Measurements from ENCODE around the gene GADD45A. TPM values are rescaled to one million over a fixed set of nuclear protein-coding genes. Genes with fewer than 3 reads are reported as not detected.
"Not testable (repeated sequence)": the region's sequence is repeated elsewhere in the genome, so short reads cannot be mapped to it uniquely, and the experiment has no call there.

The GADD45A gene
- total and polyA plus RNA-seq, 5 donors from 2014 or later: 24.0 to 98.8 (median 33.5) TPM

DNA sequence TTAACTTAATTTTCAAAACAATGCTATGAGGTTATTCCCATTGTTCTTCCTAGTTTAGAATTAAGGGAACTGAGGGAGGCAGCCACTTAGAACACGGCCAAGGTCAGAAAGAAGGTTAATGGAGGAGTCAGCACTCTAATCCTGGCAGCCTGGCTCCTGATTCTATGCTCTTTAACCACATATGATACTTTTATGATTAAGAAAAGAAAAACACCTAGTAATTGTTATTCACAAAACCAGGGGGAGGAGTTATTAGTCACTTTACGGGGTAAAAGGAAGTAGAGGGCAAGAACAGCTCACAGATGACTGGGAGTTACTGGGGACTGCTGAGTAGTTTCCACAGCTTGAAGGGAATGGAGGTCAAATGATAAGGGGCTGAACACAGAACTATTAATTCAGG, 38.6 kb downstream of the GADD45A start:
- Histone ChIP-seq H3K36me3 (ENCODE audit: control insufficient read depth, insufficient read depth, low read length) (no peaks in the 10 kb centered on the region), H3K27me3 (ENCODE audit: control insufficient read depth, insufficient read depth, low read length) (no peaks in the 10 kb centered on the region), H3K4me1 (ENCODE audit: control insufficient read depth, insufficient read depth, low read length, poor library complexity, severe bottlenecking) (peaks cover 15% of the 10 kb centered on the region), H3K9me3 (ENCODE audit: control insufficient read depth in 2 of 2, low read length in 2 of 2) (no peaks in the 10 kb centered on the region), H3K4me3 (ENCODE audit: low read depth, low read length) (peak overlapping the region; percentile 52), H3K27ac (ENCODE audit: insufficient read depth, low read length, poor library complexity, severe bottlenecking) (no peak overlapping the region)
- Mint-ChIP-seq H3K27me3 (no peaks in the 10 kb centered on the region), H3K27ac (no peak overlapping the region), H3K9me3 (no peaks in the 10 kb centered on the region), H3K36me3 (no peaks in the 10 kb centered on the region), H3K4me3 (no peak overlapping the region), H3K4me1 (peaks cover 0 to 5% (median 3%) of the 10 kb centered on the region in 4 donors)
- peak; percentile 79 to 85 for ATAC-seq (ENCODE audit: low read depth in 2 of 2)
- DNase-seq: peak in 2 of 3 donors; percentile 21 to 65

DNA sequence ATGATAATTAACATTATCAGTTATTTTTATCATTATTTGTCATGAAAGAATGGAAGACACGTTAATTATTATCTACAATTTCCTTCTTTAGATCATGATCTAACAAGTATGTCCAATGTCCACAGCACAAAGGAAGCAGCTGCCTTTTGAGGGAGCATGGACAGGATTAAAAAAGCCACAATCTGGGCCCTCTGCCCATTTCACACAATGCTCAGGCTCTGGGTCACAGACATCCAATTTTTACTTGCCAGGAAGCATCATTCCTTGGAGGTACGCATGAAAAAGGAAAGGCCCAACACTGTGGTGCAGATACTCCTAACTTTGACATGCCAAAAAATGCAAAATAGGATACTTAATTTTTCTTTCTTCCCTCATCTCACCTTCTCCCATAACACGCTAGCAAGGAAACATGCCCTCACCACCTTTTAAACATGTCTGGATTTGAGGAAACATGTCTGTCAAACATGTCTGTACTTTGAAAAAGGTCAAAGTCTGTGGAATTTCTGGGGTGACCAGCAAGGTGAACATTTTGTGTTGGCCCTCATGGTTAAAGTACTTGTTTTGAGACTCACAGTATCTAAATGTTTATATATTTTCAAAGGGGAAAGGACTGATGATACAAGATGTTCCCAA, 40.0 kb downstream of the GADD45A start:
- no peak overlapping the region for H3K27ac ChIP-seq (ENCODE audit: insufficient read depth, low read length, poor library complexity, severe bottlenecking)
- no peak for ATAC-seq (ENCODE audit: low read depth in 2 of 2)
- H3K4me3 Mint-ChIP-seq: no peak overlapping the region

GRCh38 chr1:67726224-67726623, 41.2 kb downstream of the GADD45A start:
- H3K4me1 ChIP-seq (ENCODE audit: control insufficient read depth, insufficient read depth, low read length, poor library complexity, severe bottlenecking): peaks cover 15% of the 10 kb centered on the region
- H3K36me3 ChIP-seq (ENCODE audit: control insufficient read depth, insufficient read depth, low read length): no peaks in the 10 kb centered on the region
- Mint-ChIP-seq H3K4me3 (no peak overlapping the region), H3K4me1 (peaks cover 0 to 10% (median 4%) of the 10 kb centered on the region in 4 donors), H3K27me3 (no peaks in the 10 kb centered on the region), H3K27ac (no peak overlapping the region), H3K36me3 (no peaks in the 10 kb centered on the region), H3K9me3 (no peaks in the 10 kb centered on the region)
- ATAC-seq (ENCODE audit: low read depth in 2 of 2): no peak
- no peaks in the 10 kb centered on the region for H3K27me3 ChIP-seq (ENCODE audit: control insufficient read depth, insufficient read depth, low read length)
- no peak for DNase-seq
- H3K27ac ChIP-seq (ENCODE audit: insufficient read depth, low read length, poor library complexity, severe bottlenecking): no peak overlapping the region
- H3K4me3 ChIP-seq (ENCODE audit: low read depth, low read length): no peak overlapping the region
- H3K9me3 ChIP-seq (ENCODE audit: control insufficient read depth in 2 of 2, low read length in 2 of 2): no peaks in the 10 kb centered on the region

More for the DNA sequence above, 40.0 kb downstream of the GADD45A start:
- Histone ChIP-seq H3K27me3 (ENCODE audit: control insufficient read depth, insufficient read depth, low read length) (no peaks in the 10 kb centered on the region), H3K9me3 (ENCODE audit: control insufficient read depth in 2 of 2, low read length in 2 of 2) (no peaks in the 10 kb centered on the region), H3K36me3 (ENCODE audit: control insufficient read depth, insufficient read depth, low read length) (no peaks in the 10 kb centered on the region), H3K4me1 (ENCODE audit: control insufficient read depth, insufficient read depth, low read length, poor library complexity, severe bottlenecking) (peaks cover 15% of the 10 kb centered on the region), H3K4me3 (ENCODE audit: low read depth, low read length) (no peak overlapping the region)
- no peaks in the 10 kb centered on the region for H3K27me3 Mint-ChIP-seq
- DNase-seq: no peak
- H3K36me3 Mint-ChIP-seq: no peaks in the 10 kb centered on the region
- H3K9me3 Mint-ChIP-seq: no peaks in the 10 kb centered on the region
- H3K4me1 Mint-ChIP-seq: peaks cover 0 to 8% (median 4%) of the 10 kb centered on the region in 4 donors
- H3K27ac Mint-ChIP-seq: no peak overlapping the region

DNA sequence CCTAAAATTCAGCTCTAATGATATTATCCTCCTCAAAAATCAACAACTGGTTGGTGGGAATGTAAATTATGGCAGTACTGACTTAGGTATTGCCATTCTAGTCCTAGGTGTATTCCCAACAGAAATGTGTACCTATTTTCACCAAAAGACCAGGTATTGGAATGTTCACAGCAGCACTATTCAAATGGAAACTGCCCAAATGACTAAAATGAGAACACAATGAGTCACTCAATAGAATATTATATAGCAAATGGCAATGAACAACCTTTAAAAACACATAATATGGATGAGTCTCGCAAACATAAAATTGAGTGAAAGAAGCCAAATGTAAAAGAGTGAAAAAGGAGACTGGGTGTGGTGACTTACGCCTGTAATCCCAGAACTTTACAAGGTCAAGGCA, 44.9 kb downstream of the GADD45A start:
- Histone ChIP-seq H3K4me3 (ENCODE audit: low read depth, low read length) (no peak overlapping the region), H3K27me3 (ENCODE audit: control insufficient read depth, insufficient read depth, low read length) (no peaks in the 10 kb centered on the region), H3K4me1 (ENCODE audit: control insufficient read depth, insufficient read depth, low read length, poor library complexity, severe bottlenecking) (peaks cover 6% of the 10 kb centered on the region), H3K27ac (ENCODE audit: insufficient read depth, low read length, poor library complexity, severe bottlenecking) (no peak overlapping the region), H3K36me3 (ENCODE audit: control insufficient read depth, insufficient read depth, low read length) (no peaks in the 10 kb centered on the region), H3K9me3 (ENCODE audit: control insufficient read depth in 2 of 2, low read length in 2 of 2) (no peaks in the 10 kb centered on the region)
- Mint-ChIP-seq H3K9me3 (no peaks in the 10 kb centered on the region), H3K4me1 (peaks cover 0 to 16% (median 8%) of the 10 kb centered on the region in 4 donors), H3K36me3 (no peaks in the 10 kb centered on the region), H3K4me3 (no peak overlapping the region), H3K27ac (no peak overlapping the region), H3K27me3 (no peaks in the 10 kb centered on the region)
- DNase-seq (no peak), ATAC-seq (ENCODE audit: low read depth in 2 of 2) (no peak)

GRCh38 chr1:67730312-67730711, 45.3 kb downstream of the GADD45A start:
- H3K27me3 Mint-ChIP-seq; H3K27me3 ChIP-seq (ENCODE audit: control insufficient read depth, insufficient read depth, low read length); H3K27ac Mint-ChIP-seq; H3K4me1 ChIP-seq (ENCODE audit: control insufficient read depth, insufficient read depth, low read length, poor library complexity, severe bottlenecking); H3K4me3 ChIP-seq (ENCODE audit: low read depth, low read length); H3K9me3 ChIP-seq (ENCODE audit: control insufficient read depth in 2 of 2, low read length in 2 of 2); H3K9me3 Mint-ChIP-seq; ATAC-seq (ENCODE audit: low read depth in 2 of 2); DNase-seq; H3K36me3 ChIP-seq (ENCODE audit: control insufficient read depth, insufficient read depth, low read length); H3K36me3 Mint-ChIP-seq; H3K27ac ChIP-seq (ENCODE audit: insufficient read depth, low read length, poor library complexity, severe bottlenecking); H3K4me3 Mint-ChIP-seq: not testable (repeated sequence)
- peaks cover 0 to 20% (median 10%) of the 10 kb centered on the region in 4 donors for H3K4me1 Mint-ChIP-seq

GRCh38 chr1:67731322-67731721, 46.3 kb downstream of the GADD45A start:
- DNase-seq (no peak), ATAC-seq (ENCODE audit: low read depth in 2 of 2) (no peak)
- Mint-ChIP-seq H3K36me3 (no peaks in the 10 kb centered on the region), H3K9me3 (no peaks in the 10 kb centered on the region), H3K4me3 (no peak overlapping the region), H3K27ac (peak overlapping the region in 1 of 3 donors; percentile 76), H3K4me1 (peaks cover 4 to 25% (median 18%) of the 10 kb centered on the region in 4 donors), H3K27me3 (no peaks in the 10 kb centered on the region)
- Histone ChIP-seq H3K27me3 (ENCODE audit: control insufficient read depth, insufficient read depth, low read length) (no peaks in the 10 kb centered on the region), H3K36me3 (ENCODE audit: control insufficient read depth, insufficient read depth, low read length) (no peaks in the 10 kb centered on the region), H3K4me1 (ENCODE audit: control insufficient read depth, insufficient read depth, low read length, poor library complexity, severe bottlenecking) (peaks cover 16% of the 10 kb centered on the region), H3K4me3 (ENCODE audit: low read depth, low read length) (no peak overlapping the region), H3K9me3 (ENCODE audit: control insufficient read depth in 2 of 2, low read length in 2 of 2) (no peaks in the 10 kb centered on the region), H3K27ac (ENCODE audit: insufficient read depth, low read length, poor library complexity, severe bottlenecking) (no peak overlapping the region)

- H3K4me3 ChIP-seq (ENCODE audit: low read depth, low read length): no peak overlapping the region
- H3K36me3 ChIP-seq (ENCODE audit: control insufficient read depth, insufficient read depth, low read length): no peaks in the 10 kb centered on the region
- no peaks in the 10 kb centered on the region for H3K27me3 ChIP-seq (ENCODE audit: control insufficient read depth, insufficient read depth, low read length)
- no peak for DNase-seq
- no peak for ATAC-seq (ENCODE audit: low read depth in 2 of 2)
- H3K27ac Mint-ChIP-seq: no peak overlapping the region
- no peak overlapping the region for H3K4me3 Mint-ChIP-seq
- H3K4me1 ChIP-seq (ENCODE audit: control insufficient read depth, insufficient read depth, low read length, poor library complexity, severe bottlenecking): peaks cover 27% of the 10 kb centered on the region
- H3K9me3 Mint-ChIP-seq: no peaks in the 10 kb centered on the region
- H3K9me3 ChIP-seq (ENCODE audit: control insufficient read depth in 2 of 2, low read length in 2 of 2): no peaks in the 10 kb centered on the region
- H3K27me3 Mint-ChIP-seq: no peaks in the 10 kb centered on the region
- no peaks in the 10 kb centered on the region for H3K36me3 Mint-ChIP-seq
- peaks cover 8 to 33% (median 25%) of the 10 kb centered on the region in 4 donors for H3K4me1 Mint-ChIP-seq
- H3K27ac ChIP-seq (ENCODE audit: insufficient read depth, low read length, poor library complexity, severe bottlenecking): no peak overlapping the region
Observed at GRCh38 chr1:67732750-67733151, 47.8 kb downstream of the GADD45A start.

GRCh38 chr1:67733681-67734322, 48.8 kb downstream of the GADD45A start:
- Histone ChIP-seq H3K4me1 (ENCODE audit: control insufficient read depth, insufficient read depth, low read length, poor library complexity, severe bottlenecking) (peaks cover 27% of the 10 kb centered on the region), H3K27ac (ENCODE audit: insufficient read depth, low read length, poor library complexity, severe bottlenecking) (no peak overlapping the region), H3K4me3 (ENCODE audit: low read depth, low read length) (no peak overlapping the region), H3K27me3 (ENCODE audit: control insufficient read depth, insufficient read depth, low read length) (no peaks in the 10 kb centered on the region), H3K9me3 (ENCODE audit: control insufficient read depth in 2 of 2, low read length in 2 of 2) (no peaks in the 10 kb centered on the region), H3K36me3 (ENCODE audit: control insufficient read depth, insufficient read depth, low read length) (no peaks in the 10 kb centered on the region)
- H3K27ac Mint-ChIP-seq: peak overlapping the region; percentile 42 to 73 (median 64)
- DNase-seq (no peak), ATAC-seq (ENCODE audit: low read depth in 2 of 2) (no peak)
- H3K4me3 Mint-ChIP-seq: no peak overlapping the region
- no peaks in the 10 kb centered on the region for H3K9me3 Mint-ChIP-seq
- H3K27me3 Mint-ChIP-seq: no peaks in the 10 kb centered on the region
- H3K4me1 Mint-ChIP-seq: peaks cover 8 to 33% (median 26%) of the 10 kb centered on the region in 4 donors
- no peaks in the 10 kb centered on the region for H3K36me3 Mint-ChIP-seq

Data from CD4-positive, CD25-positive, alpha-beta regulatory T cell (primary cell).